ENCODE measurements around the gene LACRT. TPM values are rescaled to one million over a fixed set of nuclear protein-coding genes. Genes with fewer than 3 reads are reported as not detected.

LACRT gene
- total RNA-seq, 6 donors from 2014 or later = not detected

- WGBS, 2 donors = 73 to 88% methylated on average over 2 of the region's 2 CpGs
- H3K27ac ChIP-seq = no peak overlapping the region
- ATAC-seq (ENCODE audit: low FRiP score in 2 of 2) = no peak
- H3K27me3 ChIP-seq = peaks cover 0 to 17% (median 10%) of the 10 kb centered on the region in 4 donors
- no peak for DNase-seq
- H3K4me3 ChIP-seq = no peak overlapping the region
- H3K4me1 ChIP-seq = peaks cover 11 to 17% (median 12%) of the 10 kb centered on the region in 4 donors
- TF ChIP-seq EP300 (IDR thresholded peaks at IDR 0.05) (no peak), POLR2A (IDR thresholded peaks at IDR 0.05) (no peak), POLR2AphosphoS5 (IDR thresholded peaks at IDR 0.05) (no peak)
- TF ChIP-seq, protein P1, sequence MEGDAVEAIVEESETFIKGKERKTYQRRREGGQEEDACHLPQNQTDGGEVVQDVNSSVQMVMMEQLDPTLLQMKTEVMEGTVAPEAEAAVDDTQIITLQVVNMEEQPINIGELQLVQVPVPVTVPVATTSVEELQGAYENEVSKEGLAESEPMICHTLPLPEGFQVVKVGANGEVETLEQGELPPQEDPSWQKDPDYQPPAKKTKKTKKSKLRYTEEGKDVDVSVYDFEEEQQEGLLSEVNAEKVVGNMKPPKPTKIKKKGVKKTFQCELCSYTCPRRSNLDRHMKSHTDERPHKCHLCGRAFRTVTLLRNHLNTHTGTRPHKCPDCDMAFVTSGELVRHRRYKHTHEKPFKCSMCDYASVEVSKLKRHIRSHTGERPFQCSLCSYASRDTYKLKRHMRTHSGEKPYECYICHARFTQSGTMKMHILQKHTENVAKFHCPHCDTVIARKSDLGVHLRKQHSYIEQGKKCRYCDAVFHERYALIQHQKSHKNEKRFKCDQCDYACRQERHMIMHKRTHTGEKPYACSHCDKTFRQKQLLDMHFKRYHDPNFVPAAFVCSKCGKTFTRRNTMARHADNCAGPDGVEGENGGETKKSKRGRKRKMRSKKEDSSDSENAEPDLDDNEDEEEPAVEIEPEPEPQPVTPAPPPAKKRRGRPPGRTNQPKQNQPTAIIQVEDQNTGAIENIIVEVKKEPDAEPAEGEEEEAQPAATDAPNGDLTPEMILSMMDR (IDR thresholded peaks at IDR 0.05) = no peak
- no peaks in the 10 kb centered on the region for H3K9me3 ChIP-seq
- H3K36me3 ChIP-seq = no peaks in the 10 kb centered on the region
Observed at GRCh38 chr12:54586620-54587019, 48.1 kb downstream of the LACRT start.

DNA sequence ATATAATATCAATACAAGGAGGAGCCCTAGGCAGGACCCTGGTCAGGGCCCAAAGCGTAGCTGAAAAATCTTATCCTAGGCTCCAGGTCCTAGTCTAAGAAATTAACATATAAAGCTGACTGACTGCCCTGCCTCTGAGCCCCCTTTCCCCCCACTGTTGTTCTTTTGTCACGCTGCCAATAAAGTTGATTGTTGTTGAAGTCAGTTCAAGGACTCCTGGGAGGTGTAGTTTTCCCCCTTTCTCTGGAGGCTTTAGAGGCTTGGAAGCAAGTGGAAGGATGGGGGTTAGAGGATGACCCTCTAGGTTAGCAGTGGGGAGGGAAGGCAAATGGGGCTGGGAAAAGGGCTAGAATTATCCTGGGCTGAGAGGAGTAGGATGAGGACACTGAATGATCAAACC, 49.5 kb downstream of the LACRT start:
- 68 to 91% methylated on average over 2 of the region's 2 CpGs for WGBS, 2 donors
- H3K27ac ChIP-seq = no peak overlapping the region
- H3K9me3 ChIP-seq = no peaks in the 10 kb centered on the region
- peaks cover 0 to 17% (median 10%) of the 10 kb centered on the region in 4 donors for H3K27me3 ChIP-seq
- no peak for DNase-seq
- peaks cover 11 to 17% (median 12%) of the 10 kb centered on the region in 4 donors for H3K4me1 ChIP-seq
- H3K4me3 ChIP-seq = no peak overlapping the region
- H3K36me3 ChIP-seq = no peaks in the 10 kb centered on the region
- TF ChIP-seq POLR2AphosphoS5 (IDR thresholded peaks at IDR 0.05) (no peak), POLR2A (IDR thresholded peaks at IDR 0.05) (no peak), EP300 (IDR thresholded peaks at IDR 0.05) (no peak)
- TF ChIP-seq, protein P1 (IDR thresholded peaks at IDR 0.05) = no peak
- ATAC-seq (ENCODE audit: low FRiP score in 2 of 2) = no peak

- no peak overlapping the region for H3K27ac ChIP-seq
- TF ChIP-seq POLR2A (IDR thresholded peaks at IDR 0.05) = no peak
- no peak for ATAC-seq (ENCODE audit: low FRiP score in 2 of 2)
- no peak overlapping the region for H3K4me3 ChIP-seq
- peak in 1 of 2 donors; percentile 69 for DNase-seq
- no peaks in the 10 kb centered on the region for H3K36me3 ChIP-seq
- H3K4me1 ChIP-seq = peaks cover 12 to 17% (median 15%) of the 10 kb centered on the region in 4 donors
- H3K9me3 ChIP-seq = no peaks in the 10 kb centered on the region
- 66 to 69% methylated on average over 9 of the region's 9 CpGs for WGBS, 2 donors
- peaks cover 0 to 17% (median 9%) of the 10 kb centered on the region in 4 donors for H3K27me3 ChIP-seq
Observed at GRCh38 chr12:54584128-54584527, 50.6 kb downstream of the LACRT start.

- Histone ChIP-seq H3K36me3 (no peaks in the 10 kb centered on the region), H3K27ac (no peak overlapping the region), H3K27me3 (peaks cover 0 to 16% (median 6%) of the 10 kb centered on the region in 4 donors), H3K4me3 (no peak overlapping the region), H3K9me3 (no peaks in the 10 kb centered on the region), H3K4me1 (peaks cover 10 to 13% (median 12%) of the 10 kb centered on the region in 4 donors)
- ATAC-seq (ENCODE audit: low FRiP score in 2 of 2) (no peak), DNase-seq (no peak)
- TF ChIP-seq, protein P1 (IDR thresholded peaks at IDR 0.05) = no peak
- TF ChIP-seq POLR2AphosphoS5 (IDR thresholded peaks at IDR 0.05) (no peak), POLR2A (IDR thresholded peaks at IDR 0.05) (no peak), EP300 (IDR thresholded peaks at IDR 0.05) (no peak)
- 46 to 66% methylated on average over 2 to 3 of the region's 4 CpGs for WGBS, 2 donors
Observed at GRCh38 chr12:54583726-54584125, 51.0 kb downstream of the LACRT start.

GRCh38 chr12:54581412-54581811, 53.3 kb downstream of the LACRT start:
- Histone ChIP-seq H3K27me3 (no peaks in the 10 kb centered on the region), H3K9me3 (no peaks in the 10 kb centered on the region), H3K27ac (no peak overlapping the region), H3K4me3 (no peak overlapping the region), H3K36me3 (no peaks in the 10 kb centered on the region), H3K4me1 (peaks cover 0 to 5% (median 1%) of the 10 kb centered on the region in 4 donors)
- ATAC-seq (ENCODE audit: low FRiP score in 2 of 2) = no peak
- 85 to 91% methylated on average over 6 of the region's 6 CpGs for WGBS, 2 donors
- DNase-seq = no peak
- no peak for TF ChIP-seq POLR2AphosphoS5 (IDR thresholded peaks at IDR 0.05)
- TF ChIP-seq, protein P1 (IDR thresholded peaks at IDR 0.05) = no peak
- TF ChIP-seq EP300 (IDR thresholded peaks at IDR 0.05) = no peak
- no peak for TF ChIP-seq POLR2A (IDR thresholded peaks at IDR 0.05)

Other genes with a start within 250 kb of the LACRT start
- gene ITGA5, start 215.6 kb downstream of the LACRT start, total RNA-seq = 100 to 1,000 TPM in 2 of 6 donors, 10 to 100 TPM in 4; 48.3 to 146 (median 92.6) TPM
- gene GTSF1, start 161.3 kb downstream of the LACRT start, total RNA-seq = 1 to 10 TPM in 4 of 6 donors, not detected in 2; 1.4 to 4.6 (median 2.2) TPM
- 10 to 100 TPM; 46.5 to 92.7 (median 63.5) TPM for gene NCKAP1L, start 137.1 kb downstream of the LACRT start, total RNA-seq
- gene PDE1B, start 85.3 kb downstream of the LACRT start, total RNA-seq = 10 to 100 TPM in 2 of 6 donors, 1 to 10 TPM in 4; 3.8 to 17.8 (median 7.0) TPM
- gene PPP1R1A, start 46.2 kb downstream of the LACRT start, total RNA-seq = under 1 TPM in 4 of 6 donors, not detected in 2; 0.22 to 0.89 (median 0.30) TPM
- not detected for gene DCD, start 13.5 kb upstream of the LACRT start, total RNA-seq
- gene MUCL1, start 219.6 kb upstream of the LACRT start, total RNA-seq = not detected